HEK293 (cell line): ENCODE data around the gene PPFIA2.

Experiments used
- CTCF ChIA-PET: fragments of 350-600 bp; formaldehyde crosslinking; extraction: SDS; loops from one replicate; lab custom pipeline; 2021; ENCODE audit warnings: antibody characterized with exemption; lab: Yijun Ruan, JAX
- POLR2A ChIA-PET: fragments of 300-600 bp; formaldehyde crosslinking; extraction: SDS; loops from one replicate; lab custom pipeline; 2020; ENCODE audit warnings: antibody characterized with exemption, inconsistent platforms; lab: Yijun Ruan, JAX
- H3K27ac ChIP-seq: fragments of 200-500 bp; sonication (Bioruptor generic); 2 replicates; pipeline ENCODE4 v1.5.1; 2014; ENCODE audit warnings: low read depth, low read length, control low read depth, inconsistent platforms; ENCODE audit errors: extremely low read depth
- H3K36me3 ChIP-seq, 2 experiments: fragments of 200-500 bp in 1 of 2; sonication (Bioruptor generic) in 1 of 2; 1 replicate in 1 of 2; 2 replicates in 1 of 2; pipeline ENCODE4 v1.5.1; 2014 to 2017; ENCODE audit warnings: inconsistent platforms in 2 of 2, low read length in 2 of 2; ENCODE audit not compliant: control insufficient read depth in 2 of 2, insufficient read depth in 1 of 2
- H3K4me1 ChIP-seq: fragments of 200-500 bp; sonication (Bioruptor generic); 2 replicates; pipeline ENCODE4 v1.5.1; 2014; ENCODE audit warnings: mild to moderate bottlenecking, low read length, inconsistent platforms; ENCODE audit not compliant: control insufficient read depth, insufficient read depth
- H3K4me3 ChIP-seq: 2 replicates; pipeline ENCODE4 v1.5.1; 2011; ENCODE audit warnings: low read depth, mild to moderate bottlenecking, control low read depth, low read length, moderate library complexity
- H3K9me3 ChIP-seq: fragments of 200-500 bp; sonication (Bioruptor generic); 2 replicates; pipeline ENCODE4 v1.5.1; 2014; ENCODE audit warnings: low read depth, low read length, inconsistent platforms; ENCODE audit not compliant: control insufficient read depth, insufficient read depth
- GLI2 ChIP-seq: fragments of 450-650 bp; formaldehyde crosslinking; IDR thresholded peaks from 2 replicates; pipeline ENCODE4; 2017; ENCODE audit warnings: missing biosample characterization, missing genetic modification characterization, low read depth, borderline replicate concordance
- KLF10 ChIP-seq: fragments of 450-650 bp; IDR thresholded peaks from 2 replicates; pipeline ENCODE4 v1.5.1; 2018; ENCODE audit warnings: missing biosample characterization, mild to moderate bottlenecking, missing genetic modification characterization
- SCRT2 ChIP-seq: fragments of 450-650 bp; formaldehyde crosslinking; IDR thresholded peaks from 2 replicates; pipeline ENCODE4 v1.5.1; 2016; ENCODE audit warnings: missing biosample characterization, missing genetic modification characterization
- YY1 ChIP-seq: fragments of 450-650 bp; formaldehyde crosslinking; IDR thresholded peaks from 2 replicates; pipeline ENCODE4 v1.5.1; 2018; ENCODE audit warnings: missing biosample characterization, missing genetic modification characterization
- ZBTB20 ChIP-seq: fragments of 450-650 bp; formaldehyde crosslinking; IDR thresholded peaks from 2 replicates; pipeline ENCODE4 v1.5.1; 2016; ENCODE audit warnings: missing biosample characterization, missing genetic modification characterization
- ZEB2 ChIP-seq: fragments of 450-650 bp; formaldehyde crosslinking; IDR thresholded peaks from 2 replicates; pipeline ENCODE4 v1.5.1; 2016; ENCODE audit warnings: missing biosample characterization, missing genetic modification characterization
- ZNF10 ChIP-seq: fragments of 450-650 bp; formaldehyde crosslinking; IDR thresholded peaks from 2 replicates; pipeline ENCODE4 v1.5.1; 2017; ENCODE audit warnings: missing biosample characterization, missing genetic modification characterization
- ZNF114 ChIP-seq: fragments of 450-650 bp; formaldehyde crosslinking; IDR thresholded peaks from 2 replicates; pipeline ENCODE4 v1.5.0; 2017; ENCODE audit warnings: missing biosample characterization, missing genetic modification characterization
- ZNF16 ChIP-seq: fragments of 450-650 bp; formaldehyde crosslinking; IDR thresholded peaks from 2 replicates; pipeline ENCODE4 v1.5.1; 2016; ENCODE audit warnings: low read depth, missing biosample characterization, missing genetic modification characterization
- ZNF211 ChIP-seq: fragments of 450-650 bp; formaldehyde crosslinking; IDR thresholded peaks from 2 replicates; pipeline ENCODE4 v1.5.1; 2016; ENCODE audit warnings: low read depth, missing biosample characterization, missing genetic modification characterization
- ZNF24 ChIP-seq: fragments of 450-650 bp; formaldehyde crosslinking; IDR thresholded peaks from 2 replicates; pipeline ENCODE4 v1.5.1; 2016; ENCODE audit warnings: missing biosample characterization, missing genetic modification characterization
- ZNF266 ChIP-seq: fragments of 450-650 bp; formaldehyde crosslinking; IDR thresholded peaks from 2 replicates; pipeline ENCODE4 v1.5.1; 2016; ENCODE audit warnings: missing biosample characterization, missing genetic modification characterization, low read depth
- ZNF350 ChIP-seq: fragments of 450-650 bp; formaldehyde crosslinking; IDR thresholded peaks from 2 replicates; pipeline ENCODE4 v1.5.0; 2017; ENCODE audit warnings: missing biosample characterization, mild to moderate bottlenecking, missing genetic modification characterization
- ZNF426 ChIP-seq: fragments of 450-650 bp; formaldehyde crosslinking; IDR thresholded peaks from 2 replicates; pipeline ENCODE4 v1.5.1; 2017; ENCODE audit warnings: missing biosample characterization, missing genetic modification characterization, mild to moderate bottlenecking, inconsistent platforms, moderate library complexity
- ZNF514 ChIP-seq: fragments of 450-650 bp; formaldehyde crosslinking; IDR thresholded peaks from 2 replicates; pipeline ENCODE4 v1.5.1; 2016; ENCODE audit warnings: missing biosample characterization, missing genetic modification characterization
- ZNF555 ChIP-seq: fragments of 450-650 bp; formaldehyde crosslinking; conservative IDR thresholded peaks from 2 replicates; pipeline ENCODE4 v1.5.1; 2017; ENCODE audit warnings: missing biosample characterization, mild to moderate bottlenecking, missing genetic modification characterization, inconsistent platforms
- ZSCAN23 ChIP-seq: fragments of 450-650 bp; formaldehyde crosslinking; IDR thresholded peaks from 2 replicates; pipeline ENCODE4 v1.5.1; 2016; ENCODE audit warnings: missing biosample characterization, missing genetic modification characterization
- TF ChIP-seq, protein P1 (sequence below): fragments of 450-650 bp; formaldehyde crosslinking; IDR thresholded peaks from 2 replicates; pipeline ENCODE4 v1.5.1; 2016; ENCODE audit warnings: missing biosample characterization, missing genetic modification characterization
- TF ChIP-seq, protein P2 (sequence below): fragments of 450-650 bp; formaldehyde crosslinking; IDR thresholded peaks from 2 replicates; pipeline ENCODE4 v1.5.1; 2016; ENCODE audit warnings: missing biosample characterization, missing genetic modification characterization
- TF ChIP-seq, protein P3 (sequence below): fragments of 450-650 bp; formaldehyde crosslinking; IDR thresholded peaks from 2 replicates; pipeline ENCODE4 v1.5.1; 2016; ENCODE audit warnings: missing biosample characterization, missing genetic modification characterization
- TF ChIP-seq, protein P4 (sequence below): fragments of 450-650 bp; formaldehyde crosslinking; IDR thresholded peaks from 2 replicates; pipeline ENCODE4 v1.5.1; 2016; ENCODE audit warnings: missing biosample characterization, missing genetic modification characterization
- TF ChIP-seq, protein P5 (sequence below): fragments of 450-650 bp; formaldehyde crosslinking; IDR thresholded peaks from 2 replicates; pipeline ENCODE4 v1.5.1; 2016; ENCODE audit warnings: missing biosample characterization, missing genetic modification characterization

PPFIA2 gene

DNA sequence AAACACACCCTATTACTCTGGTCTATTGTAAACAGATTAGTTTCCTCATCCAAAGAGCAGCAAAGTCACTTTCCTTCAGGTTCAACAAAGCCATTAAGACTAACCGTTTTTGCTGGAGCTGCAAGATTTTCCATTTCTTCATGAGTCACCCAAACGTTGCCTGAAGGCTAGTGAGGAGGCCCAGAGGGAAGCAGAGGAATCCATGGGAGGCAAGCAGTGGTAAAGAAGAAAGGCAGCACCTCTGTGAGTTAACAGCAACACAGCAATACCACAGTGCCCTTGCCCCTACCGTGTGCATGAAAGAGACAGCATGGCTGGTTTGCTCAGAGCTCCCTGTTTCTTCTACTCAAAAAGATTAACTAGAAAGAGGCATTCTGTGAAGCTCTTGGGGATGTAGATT is 475.0 kb downstream of the PPFIA2 start:
- CTCF ChIA-PET, result interaction anchor here (0.6 kb wide), 1 partner anchor 1039 kb away, joined by 4 read pairs; no protein-coding TSS in a partner anchor
- TF ChIP-seq ZNF266 (no peak), ZSCAN23 (tag by site-specific recombination) (no peak), ZNF211 (tag by site-specific recombination) (no peak), KLF10 (tag by site-specific recombination) (no peak), YY1 (tag by site-specific recombination) (no peak), ZNF555 (tag by site-specific recombination) (no peak), ZNF24 (no peak), GLI2 (tag by site-specific recombination) (no peak), ZNF114 (tag by site-specific recombination) (no peak), ZBTB20 (no peak)
- TF ChIP-seq, protein P1, sequence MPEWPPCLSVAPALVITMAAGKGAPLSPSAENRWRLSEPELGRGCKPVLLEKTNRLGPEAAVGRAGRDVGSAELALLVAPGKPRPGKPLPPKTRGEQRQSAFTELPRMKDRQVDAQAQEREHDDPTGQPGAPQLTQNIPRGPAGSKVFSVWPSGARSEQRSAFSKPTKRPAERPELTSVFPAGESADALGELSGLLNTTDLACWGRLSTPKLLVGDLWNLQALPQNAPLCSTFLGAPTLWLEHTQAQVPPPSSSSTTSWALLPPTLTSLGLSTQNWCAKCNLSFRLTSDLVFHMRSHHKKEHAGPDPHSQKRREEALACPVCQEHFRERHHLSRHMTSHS (tag by site-specific recombination), result no peak
- TF ChIP-seq, protein P2, sequence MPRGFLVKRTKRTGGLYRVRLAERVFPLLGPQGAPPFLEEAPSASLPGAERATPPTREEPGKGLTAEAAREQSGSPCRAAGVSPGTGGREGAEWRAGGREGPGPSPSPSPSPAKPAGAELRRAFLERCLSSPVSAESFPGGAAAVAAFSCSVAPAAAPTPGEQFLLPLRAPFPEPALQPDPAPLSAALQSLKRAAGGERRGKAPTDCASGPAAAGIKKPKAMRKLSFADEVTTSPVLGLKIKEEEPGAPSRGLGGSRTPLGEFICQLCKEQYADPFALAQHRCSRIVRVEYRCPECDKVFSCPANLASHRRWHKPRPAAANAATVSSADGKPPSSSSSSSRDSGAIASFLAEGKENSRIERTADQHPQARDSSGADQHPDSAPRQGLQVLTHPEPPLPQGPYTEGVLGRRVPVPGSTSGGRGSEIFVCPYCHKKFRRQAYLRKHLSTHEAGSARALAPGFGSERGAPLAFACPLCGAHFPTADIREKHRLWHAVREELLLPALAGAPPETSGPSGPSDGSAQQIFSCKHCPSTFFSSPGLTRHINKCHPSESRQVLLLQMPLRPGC (tag by site-specific recombination), result no peak
- POLR2A ChIA-PET, result no interaction called here
- no peaks in the 10 kb centered on the region for H3K36me3 ChIP-seq
- H3K9me3 ChIP-seq, result no peaks in the 10 kb centered on the region
- H3K4me3 ChIP-seq, result no peak overlapping the region
- no peak overlapping the region for H3K27ac ChIP-seq
- H3K4me1 ChIP-seq, result no peaks in the 10 kb centered on the region

DNA sequence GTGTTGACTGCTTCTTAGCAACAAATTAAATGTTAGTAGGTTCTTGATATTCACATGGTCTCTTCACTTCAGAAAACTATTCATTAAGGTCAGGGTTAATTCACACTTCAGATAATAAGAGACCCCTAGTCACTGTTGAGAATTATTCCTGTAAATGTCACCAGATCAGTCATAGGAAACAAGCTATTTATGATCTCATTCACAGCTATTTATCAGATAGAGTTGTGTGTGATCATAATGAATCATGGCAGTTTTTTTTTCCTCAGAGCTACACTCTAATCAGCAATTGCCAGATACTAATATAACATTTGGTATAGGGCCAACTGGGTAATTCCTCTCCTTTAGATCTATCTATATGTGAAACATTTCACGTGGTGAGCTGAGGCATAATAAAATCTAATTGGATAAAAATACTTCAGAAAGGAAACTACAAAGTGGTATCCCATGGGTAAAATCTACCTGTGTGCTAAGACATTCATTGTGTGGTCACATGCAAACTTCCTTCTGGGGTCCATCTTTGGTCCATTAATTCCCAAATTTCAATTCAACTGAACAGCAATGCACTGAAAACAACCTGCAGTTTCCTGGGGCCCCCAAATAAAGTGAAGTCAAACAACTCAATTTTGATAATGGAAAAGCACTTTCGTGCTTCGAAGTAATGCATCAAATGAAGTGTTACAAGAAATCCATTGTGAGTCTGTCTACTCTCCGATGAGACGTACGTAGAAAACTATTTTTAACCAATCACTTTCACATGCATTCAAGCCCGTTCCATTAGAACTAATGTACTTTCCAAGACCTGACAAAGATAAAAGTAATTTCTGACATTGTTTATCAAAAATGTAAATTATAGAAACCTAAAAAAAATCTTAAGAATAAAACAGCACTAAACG is 484.3 kb downstream of the PPFIA2 start:
- TF ChIP-seq, protein P3, sequence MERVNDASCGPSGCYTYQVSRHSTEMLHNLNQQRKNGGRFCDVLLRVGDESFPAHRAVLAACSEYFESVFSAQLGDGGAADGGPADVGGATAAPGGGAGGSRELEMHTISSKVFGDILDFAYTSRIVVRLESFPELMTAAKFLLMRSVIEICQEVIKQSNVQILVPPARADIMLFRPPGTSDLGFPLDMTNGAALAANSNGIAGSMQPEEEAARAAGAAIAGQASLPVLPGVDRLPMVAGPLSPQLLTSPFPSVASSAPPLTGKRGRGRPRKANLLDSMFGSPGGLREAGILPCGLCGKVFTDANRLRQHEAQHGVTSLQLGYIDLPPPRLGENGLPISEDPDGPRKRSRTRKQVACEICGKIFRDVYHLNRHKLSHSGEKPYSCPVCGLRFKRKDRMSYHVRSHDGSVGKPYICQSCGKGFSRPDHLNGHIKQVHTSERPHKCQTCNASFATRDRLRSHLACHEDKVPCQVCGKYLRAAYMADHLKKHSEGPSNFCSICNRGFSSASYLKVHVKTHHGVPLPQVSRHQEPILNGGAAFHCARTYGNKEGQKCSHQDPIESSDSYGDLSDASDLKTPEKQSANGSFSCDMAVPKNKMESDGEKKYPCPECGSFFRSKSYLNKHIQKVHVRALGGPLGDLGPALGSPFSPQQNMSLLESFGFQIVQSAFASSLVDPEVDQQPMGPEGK (tag by site-specific recombination), result no peak
- no peak for TF ChIP-seq ZNF426 (tag by site-specific recombination)
- TF ChIP-seq, protein P4, sequence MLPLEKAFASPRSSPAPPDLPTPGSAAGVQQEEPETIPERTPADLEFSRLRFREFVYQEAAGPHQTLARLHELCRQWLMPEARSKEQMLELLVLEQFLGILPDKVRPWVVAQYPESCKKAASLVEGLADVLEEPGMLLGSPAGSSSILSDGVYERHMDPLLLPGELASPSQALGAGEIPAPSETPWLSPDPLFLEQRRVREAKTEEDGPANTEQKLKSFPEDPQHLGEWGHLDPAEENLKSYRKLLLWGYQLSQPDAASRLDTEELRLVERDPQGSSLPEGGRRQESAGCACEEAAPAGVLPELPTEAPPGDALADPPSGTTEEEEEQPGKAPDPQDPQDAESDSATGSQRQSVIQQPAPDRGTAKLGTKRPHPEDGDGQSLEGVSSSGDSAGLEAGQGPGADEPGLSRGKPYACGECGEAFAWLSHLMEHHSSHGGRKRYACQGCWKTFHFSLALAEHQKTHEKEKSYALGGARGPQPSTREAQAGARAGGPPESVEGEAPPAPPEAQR (tag by site-specific recombination), result no peak
- TF ChIP-seq, protein P5, sequence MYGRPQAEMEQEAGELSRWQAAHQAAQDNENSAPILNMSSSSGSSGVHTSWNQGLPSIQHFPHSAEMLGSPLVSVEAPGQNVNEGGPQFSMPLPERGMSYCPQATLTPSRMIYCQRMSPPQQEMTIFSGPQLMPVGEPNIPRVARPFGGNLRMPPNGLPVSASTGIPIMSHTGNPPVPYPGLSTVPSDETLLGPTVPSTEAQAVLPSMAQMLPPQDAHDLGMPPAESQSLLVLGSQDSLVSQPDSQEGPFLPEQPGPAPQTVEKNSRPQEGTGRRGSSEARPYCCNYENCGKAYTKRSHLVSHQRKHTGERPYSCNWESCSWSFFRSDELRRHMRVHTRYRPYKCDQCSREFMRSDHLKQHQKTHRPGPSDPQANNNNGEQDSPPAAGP, result no peak
- no peak for TF ChIP-seq ZNF514 (tag by site-specific recombination)
- TF ChIP-seq, protein P1 (tag by site-specific recombination), result no peak
- TF ChIP-seq ZNF16 (tag by site-specific recombination), result no peak
- TF ChIP-seq ZNF10 (tag by site-specific recombination), result no peak
- no peak for TF ChIP-seq ZEB2 (tag by site-specific recombination)
- TF ChIP-seq SCRT2, result no peak
- no peak for TF ChIP-seq ZNF350 (tag by site-specific recombination)
- Histone ChIP-seq H3K4me1 (no peaks in the 10 kb centered on the region), H3K36me3 (no peaks in the 10 kb centered on the region), H3K4me3 (no peak overlapping the region), H3K9me3 (no peaks in the 10 kb centered on the region), H3K27ac (no peak overlapping the region)
- POLR2A ChIA-PET, result no interaction called here
- CTCF ChIA-PET, result no interaction called here
